Activated CD8-positive, alpha-beta memory T cell treated with anti-CD3 and anti-CD28 coated beads, Interleukin-2, amount 50 U/mL, for 1 hour (primary cell): Measurements from ENCODE around the gene SNTN.

Experiments
- DNase-seq: peaks from one replicate; pipeline ENCODE4 v3.0.0-alpha.2; 2020; ENCODE audit errors: extremely low read depth

The SNTN gene

DNA sequence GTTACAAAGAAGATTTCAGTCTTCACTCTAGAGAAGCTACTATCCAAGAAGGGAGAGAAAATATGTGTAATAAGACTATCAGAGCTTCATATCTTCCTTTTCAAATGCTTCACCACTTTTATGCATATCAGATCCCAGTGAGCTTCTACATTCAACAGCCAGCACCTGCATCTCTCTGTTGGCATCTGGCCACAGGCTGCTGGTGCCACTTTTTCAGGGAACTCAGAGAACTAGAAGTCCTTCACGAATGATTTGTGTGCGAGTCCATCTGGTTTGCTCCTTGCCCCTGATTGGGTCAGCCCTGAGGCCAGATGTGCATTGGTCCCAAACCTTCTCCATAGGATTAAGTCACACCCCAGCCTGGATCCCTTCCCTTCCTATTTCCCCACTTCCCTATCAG lies 22.1 kb downstream of the SNTN start:
- DNase-seq: no peak

DNA sequence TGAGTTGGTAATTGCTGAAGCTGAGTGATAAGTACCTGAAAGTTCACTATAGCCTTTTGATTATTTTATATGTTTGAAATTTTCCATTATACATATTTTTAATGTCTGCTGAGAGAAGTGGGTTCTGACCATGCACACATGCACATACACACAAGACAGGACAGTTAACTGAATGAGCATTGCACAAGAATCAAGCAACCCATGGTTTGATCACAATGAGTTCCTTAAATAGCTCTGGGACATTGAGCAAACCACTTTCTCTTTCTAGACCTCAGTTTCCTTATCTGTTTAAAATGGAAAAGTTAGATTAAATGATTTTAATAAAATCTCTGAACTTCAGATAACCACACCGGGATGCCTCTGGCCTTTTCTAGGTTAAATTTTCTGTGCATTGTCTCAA lies 26.7 kb downstream of the SNTN start:
- no peak for DNase-seq

DNA sequence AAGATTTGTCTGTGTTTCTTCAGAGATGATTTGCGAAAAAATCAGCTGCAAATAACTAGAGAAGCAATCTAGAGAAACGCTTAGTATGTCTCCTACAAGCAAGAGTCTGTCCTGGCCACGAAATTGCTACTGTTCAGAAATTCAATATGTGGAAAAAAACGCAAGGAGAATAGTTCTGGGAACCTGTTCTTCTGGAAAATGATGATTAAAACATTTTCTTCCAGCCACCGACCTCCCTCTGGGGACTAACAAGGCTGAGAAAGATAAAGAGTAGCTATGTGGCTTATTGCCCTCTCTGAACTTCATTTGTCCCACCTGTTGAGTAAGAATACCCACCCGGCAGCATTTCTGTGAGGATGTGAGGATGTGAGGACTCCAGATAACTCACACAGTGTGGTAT lies 31.6 kb downstream of the SNTN start:
- DNase-seq: no peak

GRCh38 chr3:63685340-63685739 lies 32.9 kb downstream of the SNTN start:
- DNase-seq: no peak

GRCh38 chr3:63687278-63688225 lies 35.1 kb downstream of the SNTN start:
- no peak for DNase-seq

DNA sequence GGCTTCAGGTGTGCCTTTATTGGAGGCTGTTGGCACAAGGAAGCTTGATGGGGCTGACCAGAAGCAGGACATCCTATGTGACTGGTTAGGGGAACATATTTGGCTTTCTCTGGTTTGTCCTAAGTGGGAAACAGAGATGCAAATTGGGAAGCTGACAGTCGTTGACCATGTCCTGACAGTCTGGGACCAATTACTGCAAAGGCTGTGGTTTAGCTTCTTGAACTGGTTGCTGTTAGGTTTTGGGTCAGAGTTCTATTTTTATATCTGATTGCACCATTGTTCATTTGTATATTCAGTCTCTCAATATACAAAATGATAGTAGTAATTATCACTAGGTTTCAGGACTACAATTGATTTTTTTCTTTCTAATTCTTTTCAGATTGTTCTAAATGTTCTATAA lies 36.8 kb downstream of the SNTN start:
- DNase-seq: no peak

GRCh38 chr3:63693351-63693750 lies 40.9 kb downstream of the SNTN start:
- no peak for DNase-seq

- no peak for DNase-seq
Measured at GRCh38 chr3:63705092-63705645, 52.7 kb downstream of the SNTN start.

DNA sequence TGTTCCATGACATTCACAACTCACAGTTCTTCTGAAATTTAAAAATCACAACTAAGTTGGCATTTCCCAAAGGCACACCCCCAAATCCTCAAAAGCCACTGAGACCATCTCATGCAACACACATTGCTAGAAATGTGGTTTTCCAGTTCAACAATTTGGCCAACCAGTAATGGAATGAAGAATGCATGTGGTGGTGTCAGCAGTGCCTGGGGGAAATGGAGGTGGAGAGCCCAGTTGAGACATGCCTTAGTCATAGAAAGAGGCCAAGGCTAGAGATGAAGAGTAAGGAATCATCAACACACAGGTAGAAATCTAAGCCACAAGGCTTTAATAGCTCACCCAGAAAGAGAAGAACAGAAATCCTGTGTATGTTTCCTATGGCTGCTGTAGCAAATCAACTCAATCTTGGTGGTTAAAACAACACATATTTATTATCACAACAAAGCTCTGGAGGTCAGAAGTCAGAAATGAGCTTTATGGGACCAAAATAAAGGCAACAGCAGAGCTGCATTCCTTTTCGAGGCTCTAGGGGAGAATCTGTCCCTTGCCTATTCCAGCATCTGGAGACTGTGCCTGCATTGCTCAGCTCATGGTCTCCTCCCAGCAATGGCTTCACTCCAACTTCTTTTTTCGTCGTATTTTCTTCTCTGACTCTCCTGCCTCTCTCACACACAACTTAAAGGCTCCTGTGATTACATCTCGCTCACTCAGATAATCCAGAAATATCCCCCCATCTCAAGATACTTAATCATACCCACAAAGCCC lies 54.0 kb downstream of the SNTN start:
- DNase-seq: no peak

DNA sequence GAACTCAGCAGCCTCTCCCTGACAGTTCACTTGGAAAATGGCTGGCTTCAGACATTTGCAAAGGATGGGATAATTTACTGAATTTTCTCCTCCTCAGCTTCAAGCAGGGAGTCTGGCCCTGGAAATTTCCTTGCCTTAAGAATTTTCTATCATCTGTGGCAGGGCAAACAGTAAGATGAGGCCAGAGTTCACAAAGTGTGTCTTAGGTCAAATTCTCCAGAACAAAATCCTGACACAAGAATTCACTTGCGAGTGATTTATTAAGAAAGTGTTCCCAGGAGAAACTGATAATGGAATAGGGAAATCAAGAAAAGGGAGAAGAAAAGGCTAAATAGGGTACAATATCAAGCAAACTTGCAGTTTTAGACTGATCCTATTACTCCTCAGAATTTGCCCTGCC lies 55.3 kb downstream of the SNTN start:
- DNase-seq: no peak

DNA sequence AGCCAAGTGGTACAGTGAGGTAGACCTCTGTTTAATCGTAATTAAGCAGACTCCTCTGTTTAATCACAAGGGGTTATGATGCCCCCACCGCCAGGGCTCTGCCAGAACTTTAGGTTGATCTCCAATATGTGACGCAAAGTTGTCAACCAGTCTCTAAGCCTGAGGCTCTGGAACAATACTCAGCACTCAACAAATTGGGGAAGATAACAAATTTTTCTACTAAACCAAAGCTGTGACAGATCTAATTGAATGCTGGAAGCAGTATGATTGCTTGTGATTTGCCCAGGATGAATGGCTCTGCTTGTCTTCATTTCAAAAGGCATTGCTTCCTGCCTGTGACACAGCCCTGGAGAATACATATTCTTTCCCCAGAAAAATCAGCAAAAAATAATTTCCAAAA lies 57.1 kb downstream of the SNTN start:
- no peak for DNase-seq
